H1 (cell line): ENCODE data around the gene ATP11A. TPM values are rescaled to one million over a fixed set of nuclear protein-coding genes. Genes with fewer than 3 reads are reported as not detected.

ENCODE experiments used
- CTCF ChIA-PET: fragments of 300-600 bp; sonication (Branson Sonifier 250); formaldehyde crosslinking; loops from one replicate; lab custom pipeline; 2021; ENCODE audit not compliant: partially characterized antibody; lab: Charles Lee
- POLR2A ChIA-PET: fragments of 300-600 bp; sonication (Branson Sonifier 250); formaldehyde crosslinking; loops from one replicate; lab custom pipeline; 2021; ENCODE audit warnings: inconsistent platforms; ENCODE audit not compliant: partially characterized antibody; lab: Charles Lee
- DNase-seq, 2 experiments: peaks; one replicate each; pipeline versions ENCODE4 v3.0.0 to v3.0.0-alpha.2; 2010 to 2022; ENCODE audit warnings: low spot score in 2 of 2, low read depth in 1 of 2, mixed read lengths in 1 of 2
- FAIRE-seq: peaks from 2 replicates; lab custom pipeline; 2011; peaks lifted over from hg19 to GRCh38; lab: Jason Lieb, UNC
- H2AFZ ChIP-seq: 2 replicates; pipeline ENCODE4 v1.8.1; 2012; ENCODE audit warnings: low read length, inconsistent platforms
- H2AK5ac ChIP-seq: 2 replicates; pipeline ENCODE4 v1.6.1; 2013; ENCODE audit warnings: low read depth, low read length
- H2BK120ac ChIP-seq: replicated peaks from 2 replicates; pipeline ENCODE3; 2013; ENCODE audit warnings: low read depth, low read length, inconsistent platforms
- H2BK12ac ChIP-seq: 2 replicates; pipeline ENCODE4 v1.6.1; 2013; ENCODE audit warnings: low read depth, low read length
- H2BK15ac ChIP-seq: 2 replicates; pipeline ENCODE4 v1.6.1; 2013; ENCODE audit warnings: low read length
- H2BK20ac ChIP-seq: 2 replicates; pipeline ENCODE4 v1.6.1; 2013; ENCODE audit warnings: low read length
- H2BK5ac ChIP-seq: 2 replicates; pipeline ENCODE4 v1.6.1; 2013; ENCODE audit warnings: low read depth, low read length
- H3K14ac ChIP-seq: 2 replicates; pipeline ENCODE4 v1.6.1; 2013; ENCODE audit warnings: inconsistent platforms; ENCODE audit not compliant: insufficient read length
- H3K18ac ChIP-seq: 2 replicates; pipeline ENCODE4 v1.6.1; 2013; ENCODE audit warnings: low read length; ENCODE audit errors: extremely low read depth
- H3K23ac ChIP-seq: 2 replicates; pipeline ENCODE4 v1.6.1; 2013; ENCODE audit warnings: inconsistent platforms; ENCODE audit not compliant: insufficient read length
- H3K23me2 ChIP-seq: 2 replicates; pipeline ENCODE4 v1.6.1; 2013; ENCODE audit warnings: low read depth, low read length
- H3K27ac ChIP-seq: 2 replicates; pipeline ENCODE4 v1.6.1; 2011; ENCODE audit warnings: low read depth, low read length, inconsistent platforms
- H3K27me3 ChIP-seq, 4 experiments: replicated peaks in 1 of 4; 1 replicate in 1 of 4; 2 replicates in 3 of 4; pipeline versions ENCODE4 v1.6.1 to v1.8.1; 2011 to 2013; ENCODE audit warnings: low read length in 3 of 4, mild to moderate bottlenecking in 3 of 4, inconsistent platforms in 2 of 4, mixed read lengths in 2 of 4, moderate library complexity in 1 of 4; ENCODE audit not compliant: control insufficient read depth in 3 of 4, insufficient read depth in 3 of 4; ENCODE audit errors: extremely low read depth in 1 of 4
- H3K36me3 ChIP-seq, 4 experiments: 2 replicates each; pipeline versions ENCODE4 v1.6.1 to v1.8.1; 2011 to 2013; ENCODE audit warnings: mild to moderate bottlenecking in 4 of 4, low read length in 3 of 4, moderate library complexity in 2 of 4, control low read depth in 1 of 4, inconsistent platforms in 1 of 4; ENCODE audit not compliant: insufficient read depth in 4 of 4, control insufficient read depth in 2 of 4
- H3K4ac ChIP-seq: replicated peaks from 2 replicates; pipeline ENCODE3; 2013; ENCODE audit warnings: low read length, low read depth, mixed read lengths, inconsistent platforms; ENCODE audit not compliant: insufficient read length
- H3K4me1 ChIP-seq, 4 experiments: replicated peaks in 1 of 4; 1 replicate in 1 of 4; 2 replicates in 3 of 4; pipeline versions ENCODE4 v1.6.1 to v1.8.1; 2011 to 2013; ENCODE audit warnings: low read length in 3 of 4, inconsistent platforms in 2 of 4, mixed read lengths in 1 of 4; ENCODE audit not compliant: insufficient read depth in 4 of 4, control insufficient read depth in 3 of 4
- H3K4me2 ChIP-seq, 2 experiments: 2 replicates each; pipeline versions ENCODE4 v1.6.1 to v1.8.1; 2011 to 2013; ENCODE audit warnings: low read depth in 2 of 2, low read length in 2 of 2, control low read depth in 1 of 2, inconsistent platforms in 1 of 2, mild to moderate bottlenecking in 1 of 2; ENCODE audit not compliant: insufficient read depth in 1 of 2
- H3K4me3 ChIP-seq, 4 experiments: fragments of 200-600, 300-600 bp in 1 of 4; sonication (generic), shearing (Covaris generic), sonication (Bioruptor Twin) in 1 of 4; 2 replicates each; pipeline versions ENCODE4 v1.5.1 to v1.8.1; 2011 to 2016; ENCODE audit warnings: low read length in 4 of 4, low read depth in 3 of 4, control low read depth in 2 of 4, inconsistent platforms in 2 of 4, mild to moderate bottlenecking in 2 of 4, mixed read lengths in 1 of 4, moderate library complexity in 1 of 4; ENCODE audit not compliant: insufficient read depth in 2 of 4; ENCODE audit errors: extremely low read depth in 1 of 4
- H3K56ac ChIP-seq: replicated peaks from 2 replicates; pipeline ENCODE3; 2013; ENCODE audit warnings: low read depth, mild to moderate bottlenecking, mixed read lengths, low read length, inconsistent platforms; ENCODE audit not compliant: insufficient read length
- H3K79me1 ChIP-seq: 2 replicates; pipeline ENCODE4 v1.6.1; 2013; ENCODE audit warnings: low read depth, low read length, control low read depth
- H3K79me2 ChIP-seq, 2 experiments: 2 replicates each; pipeline versions ENCODE4 v1.6.1 to v1.8.1; 2012 to 2013; ENCODE audit warnings: low read length in 2 of 2, mild to moderate bottlenecking in 2 of 2, inconsistent platforms in 1 of 2; ENCODE audit not compliant: insufficient read depth in 2 of 2, control insufficient read depth in 1 of 2
- H3K9ac ChIP-seq, 4 experiments: replicated peaks in 1 of 4; 1 replicate in 1 of 4; 2 replicates in 3 of 4; pipeline versions ENCODE4 v1.6.1 to v1.8.1; 2011 to 2013; ENCODE audit warnings: low read depth in 3 of 4, low read length in 3 of 4, control low read depth in 2 of 4, mild to moderate bottlenecking in 2 of 4, moderate library complexity in 2 of 4, inconsistent platforms in 1 of 4; ENCODE audit errors: extremely low read depth in 1 of 4
- H3K9me3 ChIP-seq, 2 experiments: 2 replicates each; pipeline versions ENCODE4 v1.6.1 to v1.8.1; 2012 to 2013; ENCODE audit warnings: mild to moderate bottlenecking in 2 of 2, moderate library complexity in 2 of 2, control low read depth in 1 of 2, inconsistent platforms in 1 of 2, low read depth in 1 of 2, low read length in 1 of 2, mixed read lengths in 1 of 2; ENCODE audit not compliant: insufficient read depth in 2 of 2
- H4K20me1 ChIP-seq, 2 experiments: replicated peaks in 1 of 2; 2 replicates each; pipeline versions ENCODE3 to v1.8.1; 2011 to 2013; ENCODE audit warnings: inconsistent platforms in 2 of 2, low read length in 2 of 2, mild to moderate bottlenecking in 1 of 2; ENCODE audit not compliant: insufficient read depth in 2 of 2, control insufficient read depth in 1 of 2
- H4K5ac ChIP-seq: 2 replicates; pipeline ENCODE4 v1.6.1; 2013; ENCODE audit warnings: low read length, low read depth, mixed read lengths, inconsistent platforms; ENCODE audit not compliant: insufficient read length
- H4K8ac ChIP-seq: 2 replicates; pipeline ENCODE4 v1.8.0; 2013; ENCODE audit warnings: mild to moderate bottlenecking, moderate library complexity, low read length, inconsistent platforms; ENCODE audit not compliant: insufficient read depth; ENCODE audit errors: extremely low read depth
- H4K91ac ChIP-seq: replicated peaks from 2 replicates; pipeline ENCODE3; 2013; ENCODE audit warnings: low read length, mixed read lengths, inconsistent platforms; ENCODE audit not compliant: insufficient read length
- ASH2L ChIP-seq: fragments of 200-600, 300-600 bp; sonication (generic); IDR thresholded peaks from one replicate; pipeline ENCODE4 v1.7.1; 2017; ENCODE audit warnings: low read length
- ATF3 ChIP-seq: IDR thresholded peaks from 2 replicates; pipeline ENCODE4 v1.6.1; 2011; ENCODE audit warnings: low read depth, mild to moderate bottlenecking, low read length; ENCODE audit not compliant: insufficient read depth
- CBX5 ChIP-seq: fragments of 300-800, 300-1000 bp; sonication (generic); IDR thresholded peaks from 2 replicates; pipeline ENCODE4 v1.7.1; 2016; ENCODE audit warnings: antibody characterized with exemption, low read length, low read depth
- CEBPB ChIP-seq: IDR thresholded peaks from 2 replicates; pipeline ENCODE4 v1.6.1; 2012; ENCODE audit warnings: low read depth, low read length
- CTCF ChIP-seq, 3 experiments: IDR thresholded peaks; 1 replicate in 2 of 3; 2 replicates in 1 of 3; pipeline versions ENCODE4 v1.5.1 to v1.6.1; 2011; ENCODE audit warnings: low read length in 3 of 3, mild to moderate bottlenecking in 3 of 3, inconsistent platforms in 2 of 3, low read depth in 1 of 3, moderate library complexity in 1 of 3; ENCODE audit not compliant: insufficient read depth in 1 of 3; ENCODE audit errors: control extremely low read depth in 1 of 3
- EGR1 ChIP-seq: IDR thresholded peaks from 2 replicates; pipeline ENCODE4 v1.6.1; 2011; ENCODE audit warnings: low read depth, low read length, borderline replicate concordance
- SAP30 ChIP-seq: fragments of 300-600 bp; sonication (generic); IDR thresholded peaks from 2 replicates; pipeline ENCODE4 v1.7.1; 2012; ENCODE audit warnings: low read length, moderate library complexity, mild to moderate bottlenecking, inconsistent platforms; ENCODE audit not compliant: insufficient read depth, insufficient replicate concordance
- SIX5 ChIP-seq: IDR thresholded peaks from 2 replicates; pipeline ENCODE4 v1.6.1; 2011; ENCODE audit warnings: mild to moderate bottlenecking, low read depth, low read length
- TBP ChIP-seq: IDR thresholded peaks from 2 replicates; pipeline ENCODE4 v1.6.1; 2011; ENCODE audit warnings: low read depth, low read length, improper control_type of control experiment
- YY1 ChIP-seq: IDR thresholded peaks from 2 replicates; pipeline ENCODE4 v1.6.1; 2011; ENCODE audit warnings: low read depth, mild to moderate bottlenecking, low read length
- ZNF274 ChIP-seq: IDR thresholded peaks from 2 replicates; pipeline ENCODE4 v1.7.0; 2012; ENCODE audit warnings: low read length, borderline replicate concordance; ENCODE audit errors: extremely low read depth
- WGBS, 2 experiments: shearing (Covaris generic) in 1 of 2; methylation state at CpG; one replicate each; pipeline versions ENCODE4 v1.1.6 to v1.1.7; 2013 to 2015; ENCODE audit warnings: low lambda C conversion rate in 2 of 2, mixed read lengths in 2 of 2, inconsistent platforms in 1 of 2, low coverage in 1 of 2, missing lambda C conversion rate in 1 of 2; ENCODE audit not compliant: insufficient replicate concordance in 2 of 2, insufficient coverage in 1 of 2, insufficient read length in 1 of 2; ENCODE audit errors: extremely low coverage in 1 of 2, missing lambda C conversion rate in 1 of 2; 5-methylcytosine and 5-hydroxymethylcytosine counted together
- polyA plus RNA-seq, 7 experiments: library from polyadenylated mRNA; depleted of rRNA in 3 of 7; stranded (reverse) in 5 of 7; unstranded in 2 of 7; fragments of >200 nt in 5 of 7; fragments of 200-250 nt in 2 of 7; gene quantifications; 1 replicate in 5 of 7; 2 replicates in 1 of 7; 4 replicates in 1 of 7; pipeline versions ENCODE4 v1.2.1 to v1.2.3, GENCODE V29; 2011 to 2013; ENCODE audit warnings: missing spikeins in 2 of 7, mixed read lengths in 2 of 7
- total RNA-seq: library from RNA; stranded (reverse); fragmentation: NEBNext Ultra II Directional; extraction: Animal tissue kit (Norgen Biotek cat#: 25700); gene quantifications from 2 replicates; pipeline ENCODE4 v1.2.1, GENCODE V29; 2021

ATP11A gene
- total and polyA plus RNA-seq, 2 of the 8 experiments (the other 6 are each of a cell fraction or from before 2014, with no cell fraction given): 28.8 to 72.9 TPM

GRCh38 chr13:112706171-112706570 lies 16.3 kb downstream of the ATP11A start:
- no peak overlapping the region for H2AK5ac ChIP-seq
- no peaks in the 10 kb centered on the region for H3K36me3 ChIP-seq
- H3K56ac ChIP-seq: no peak overlapping the region
- peaks cover 0 to 3% of the 10 kb centered on the region in 2 experiments for H4K20me1 ChIP-seq
- no peak overlapping the region for H2BK120ac ChIP-seq
- no peaks in the 10 kb centered on the region for H3K27me3 ChIP-seq
- H3K23me2 ChIP-seq: no peaks in the 10 kb centered on the region
- no peak overlapping the region for H4K5ac ChIP-seq
- 89% methylated on average over 4 of the region's 4 CpGs; no CpG with 5 or more reads in 1 of the 2 experiments for WGBS, 2 experiments
- no peak overlapping the region for H3K18ac ChIP-seq
- no peak overlapping the region for H4K8ac ChIP-seq
- peaks cover 15 to 36% (median 27%) of the 10 kb centered on the region in 4 experiments for H3K4me1 ChIP-seq
- no peak overlapping the region for H2BK5ac ChIP-seq
- no peak overlapping the region for H3K27ac ChIP-seq
- H2AFZ ChIP-seq: no peak overlapping the region
- H3K9ac ChIP-seq: no peak overlapping the region
- DNase-seq (no peak), FAIRE-seq (no peak)
- H3K4me3 ChIP-seq: no peak overlapping the region
- CTCF ChIA-PET: interaction anchor here (0.6 to 1.5 kb wide), 6 partner anchors 9 to 595 kb away, joined by 3 to 4 read pairs (median 3); partner anchors contain the start of gene ATP11A
- H3K9me3 ChIP-seq: no peaks in the 10 kb centered on the region
- peaks cover 6 to 78% of the 10 kb centered on the region in 2 experiments for H3K79me2 ChIP-seq
- peaks cover 11% of the 10 kb centered on the region for H3K79me1 ChIP-seq
- H3K4ac ChIP-seq: no peak overlapping the region
- no peak overlapping the region for H2BK12ac ChIP-seq
- no peak overlapping the region for H3K14ac ChIP-seq
- no peak overlapping the region for H3K4me2 ChIP-seq
- POLR2A ChIA-PET: interaction anchor here (0.7 kb wide), 1 partner anchor 51 kb away, joined by 4 read pairs; no protein-coding TSS in a partner anchor
- no peak overlapping the region for H2BK20ac ChIP-seq
- no peak overlapping the region for H2BK15ac ChIP-seq
- H3K23ac ChIP-seq: no peak overlapping the region
- no peak overlapping the region for H4K91ac ChIP-seq
- TF ChIP-seq CTCF (IDR thresholded peaks at IDR 0.05; ENCODE audit: control extremely low read depth in 1 of 3, insufficient read depth in 1 of 3, low read depth in 1 of 3, low read length in 3 of 3) (no peak), EGR1 (no peak), ASH2L (no peak), SIX5 (no peak), CEBPB (no peak), ATF3 (no peak), CBX5 (no peak), ZNF274 (no peak), YY1 (no peak), SAP30 (no peak), TBP (no peak)
